ENCODE measurements around the gene SCCPDH.
"Not testable (repeated sequence)": the region's sequence is repeated elsewhere in the genome, so short reads cannot be mapped to it uniquely, and the experiment has no call there.

The SCCPDH gene

GRCh38 chr1:246711548-246712003 lies 12.6 kb upstream of the SCCPDH start (continued):
- TF ChIP-seq OVOL3 (tag by site-specific recombination; IDR thresholded peaks at IDR 0.05), result no peak

GRCh38 chr1:246712428-246712827 lies 11.8 kb upstream of the SCCPDH start:
- H3K36me3 ChIP-seq (ENCODE audit: control insufficient read depth in 2 of 2, insufficient read depth in 1 of 2, low read length in 2 of 2); CTCF ChIA-PET; POLR2A ChIA-PET; H3K4me3 ChIP-seq (ENCODE audit: low read depth, low read length); H3K27ac ChIP-seq (ENCODE audit: extremely low read depth, low read depth, low read length); H3K9me3 ChIP-seq (ENCODE audit: control insufficient read depth, insufficient read depth, low read depth, low read length); H3K4me1 ChIP-seq (ENCODE audit: control insufficient read depth, insufficient read depth, low read length): not testable (repeated sequence)

GRCh38 chr1:246719361-246719760 lies 4.8 kb upstream of the SCCPDH start:
- H3K4me1 ChIP-seq (ENCODE audit: control insufficient read depth, insufficient read depth, low read length); H3K27ac ChIP-seq (ENCODE audit: extremely low read depth, low read depth, low read length); H3K4me3 ChIP-seq (ENCODE audit: low read depth, low read length); H3K9me3 ChIP-seq (ENCODE audit: control insufficient read depth, insufficient read depth, low read depth, low read length); CTCF ChIA-PET; POLR2A ChIA-PET; H3K36me3 ChIP-seq (ENCODE audit: control insufficient read depth in 2 of 2, insufficient read depth in 1 of 2, low read length in 2 of 2): not testable (repeated sequence)

- H3K36me3 ChIP-seq (ENCODE audit: control insufficient read depth in 2 of 2, insufficient read depth in 1 of 2, low read length in 2 of 2); H3K9me3 ChIP-seq (ENCODE audit: control insufficient read depth, insufficient read depth, low read depth, low read length); H3K27ac ChIP-seq (ENCODE audit: extremely low read depth, low read depth, low read length); POLR2A ChIA-PET; H3K4me3 ChIP-seq (ENCODE audit: low read depth, low read length); CTCF ChIA-PET; H3K4me1 ChIP-seq (ENCODE audit: control insufficient read depth, insufficient read depth, low read length): not testable (repeated sequence)
Measured at GRCh38 chr1:246720814-246721213, 3.4 kb upstream of the SCCPDH start.

- TF ChIP-seq PRDM10 (tag by site-specific recombination; IDR thresholded peaks at IDR 0.05) (no peak), ZNF248 (tag by site-specific recombination; IDR thresholded peaks at IDR 0.05) (no peak), ZNF704 (tag by site-specific recombination; IDR thresholded peaks at IDR 0.05) (no peak), ZNF148 (tag by site-specific recombination; IDR thresholded peaks at IDR 0.05; ENCODE audit: borderline replicate concordance) (no peak), KLF8 (tag by site-specific recombination; IDR thresholded peaks at IDR 0.05) (no peak), ZNF792 (tag by site-specific recombination; IDR thresholded peaks at IDR 0.05) (no peak), SP3 (tag by site-specific recombination; IDR thresholded peaks at IDR 0.05) (no peak), ZNF558 (tag by site-specific recombination; IDR thresholded peaks at IDR 0.05) (no peak)
- Histone ChIP-seq H3K4me3 (ENCODE audit: low read depth, low read length) (no peak overlapping the region), H3K9me3 (ENCODE audit: control insufficient read depth, insufficient read depth, low read depth, low read length) (no peaks in the 10 kb centered on the region), H3K27ac (ENCODE audit: extremely low read depth, low read depth, low read length) (no peak overlapping the region), H3K4me1 (ENCODE audit: control insufficient read depth, insufficient read depth, low read length) (no peaks in the 10 kb centered on the region), H3K36me3 (ENCODE audit: control insufficient read depth in 2 of 2, insufficient read depth in 1 of 2, low read length in 2 of 2) (peaks cover 0 to 11% of the 10 kb centered on the region in 2 experiments; a peak in 1 of 3 replicates)
- ChIA-PET POLR2A (no interaction called here), CTCF (no interaction called here)
Measured at GRCh38 chr1:246722720-246723119, 1.5 kb upstream of the SCCPDH start.

Data from HEK293 (cell line).